Left lung (tissue), 10 donors: Measurements from ENCODE around the gene PAPPA. TPM values are rescaled to one million over a fixed set of nuclear protein-coding genes. Genes with fewer than 3 reads are reported as not detected.
A peak's percentile ranks its signal among the peaks of the same experiment; 100 is the strongest.

Experiments
- ATAC-seq: fragments of 200-7000 bp; cut with Tn5 transposase; one replicate; pipeline ENCODE4 v1.9.1; 2020; ENCODE audit warnings: moderate library complexity
- DNase-seq, 4 donors: peaks; one replicate each; pipeline ENCODE4 v3.0.0-alpha.2; 2013 to 2020
- H3K27ac ChIP-seq, 2 donors: fragments of 200-600 bp; sonication (generic) in 1 of 2; one replicate each; pipeline versions ENCODE4 v1.5.0 to v1.8.0; 2020 to 2021
- H3K27me3 ChIP-seq, 2 donors: fragments of 200-600 bp; sonication (generic) in 1 of 2; one replicate each; pipeline versions ENCODE4 v1.5.0 to v1.8.0; 2020 to 2021
- H3K36me3 ChIP-seq, 2 donors: fragments of 200-600 bp; sonication (generic) in 1 of 2; one replicate each; pipeline versions ENCODE4 v1.5.0 to v1.8.0; 2020 to 2021
- H3K4me1 ChIP-seq, 2 donors: fragments of 200-600 bp; one replicate each; pipeline ENCODE4 v1.8.0; 2021
- H3K4me3 ChIP-seq, 2 donors: fragments of 200-600 bp; sonication (generic) in 1 of 2; one replicate each; pipeline versions ENCODE4 v1.5.0 to v1.8.0; 2020 to 2021; ENCODE audit warnings: mild to moderate bottlenecking in 1 of 2
- H3K9me3 ChIP-seq, 2 donors: fragments of 200-600 bp; sonication (generic) in 1 of 2; one replicate each; pipeline versions ENCODE4 v1.5.0 to v1.8.0; 2020 to 2021
- intact Hi-C, 2 donors: fragments of 100-400 bp; cut with DNase I; formaldehyde crosslinking; loops; one replicate each; pipeline versions ENCODE4 v1.11.2 to v1.14.2; 2022
- polyA plus RNA-seq, 6 donors: library from polyadenylated mRNA; unstranded; fragments of 120-200 nt; gene quantifications; one replicate each; pipeline ENCODE4 v1.2.1, GENCODE V29; 2013; ENCODE audit not compliant: insufficient read length in 6 of 6
- total RNA-seq, 2 donors: library from RNA; stranded (reverse); fragmentation: NEBNext Ultra II Directional; extraction: Animal tissue kit (Norgen Biotek cat#: 25700); gene quantifications; one replicate each; pipeline ENCODE4 v1.2.1, GENCODE V29; 2021
- TF ChIP-seq, protein P1 (sequence below), 2 donors: fragments of 200-600 bp; sonication (generic) in 1 of 2; IDR thresholded peaks; one replicate each; pipeline versions ENCODE4 v1.5.0 to v1.8.0; 2021; ENCODE audit warnings: antibody characterized with exemption in 2 of 2
- donor health status: DM: no; HTN: yes; CAD: no.
- donor health status: DM: no; HTN: no; CAD: no.

PAPPA gene
- total and polyA plus RNA-seq, 8 donors, result 1.1 to 9.8 (median 1.3) TPM

GRCh38 chr9:116303886-116304538 is 150.4 kb downstream of the PAPPA start:
- DNase-seq (no peak), ATAC-seq (no peak)
- intact Hi-C loops, result no loop called here
- H3K4me1 ChIP-seq, result no peaks in the 10 kb centered on the region
- H3K36me3 ChIP-seq, result no peaks in the 10 kb centered on the region
- no peaks in the 10 kb centered on the region for H3K27me3 ChIP-seq
- H3K9me3 ChIP-seq, result no peaks in the 10 kb centered on the region
- H3K27ac ChIP-seq, result no peak overlapping the region
- TF ChIP-seq, protein P1, sequence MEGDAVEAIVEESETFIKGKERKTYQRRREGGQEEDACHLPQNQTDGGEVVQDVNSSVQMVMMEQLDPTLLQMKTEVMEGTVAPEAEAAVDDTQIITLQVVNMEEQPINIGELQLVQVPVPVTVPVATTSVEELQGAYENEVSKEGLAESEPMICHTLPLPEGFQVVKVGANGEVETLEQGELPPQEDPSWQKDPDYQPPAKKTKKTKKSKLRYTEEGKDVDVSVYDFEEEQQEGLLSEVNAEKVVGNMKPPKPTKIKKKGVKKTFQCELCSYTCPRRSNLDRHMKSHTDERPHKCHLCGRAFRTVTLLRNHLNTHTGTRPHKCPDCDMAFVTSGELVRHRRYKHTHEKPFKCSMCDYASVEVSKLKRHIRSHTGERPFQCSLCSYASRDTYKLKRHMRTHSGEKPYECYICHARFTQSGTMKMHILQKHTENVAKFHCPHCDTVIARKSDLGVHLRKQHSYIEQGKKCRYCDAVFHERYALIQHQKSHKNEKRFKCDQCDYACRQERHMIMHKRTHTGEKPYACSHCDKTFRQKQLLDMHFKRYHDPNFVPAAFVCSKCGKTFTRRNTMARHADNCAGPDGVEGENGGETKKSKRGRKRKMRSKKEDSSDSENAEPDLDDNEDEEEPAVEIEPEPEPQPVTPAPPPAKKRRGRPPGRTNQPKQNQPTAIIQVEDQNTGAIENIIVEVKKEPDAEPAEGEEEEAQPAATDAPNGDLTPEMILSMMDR (IDR thresholded peaks at IDR 0.05), result no peak
- no peak overlapping the region for H3K4me3 ChIP-seq

GRCh38 chr9:116304761-116305160 is 151.2 kb downstream of the PAPPA start:
- no peak overlapping the region for H3K27ac ChIP-seq
- TF ChIP-seq, protein P1 (IDR thresholded peaks at IDR 0.05), result no peak
- H3K4me3 ChIP-seq, result no peak overlapping the region
- no peaks in the 10 kb centered on the region for H3K36me3 ChIP-seq
- no peaks in the 10 kb centered on the region for H3K4me1 ChIP-seq
- ATAC-seq (no peak), DNase-seq (no peak)
- intact Hi-C loops, result no loop called here
- no peaks in the 10 kb centered on the region for H3K9me3 ChIP-seq
- no peaks in the 10 kb centered on the region for H3K27me3 ChIP-seq

- intact Hi-C loops, result no loop called here
- H3K4me3 ChIP-seq, result no peak overlapping the region
- no peak for DNase-seq
- H3K27me3 ChIP-seq, result no peaks in the 10 kb centered on the region
- no peaks in the 10 kb centered on the region for H3K36me3 ChIP-seq
- H3K9me3 ChIP-seq, result no peaks in the 10 kb centered on the region
- H3K4me1 ChIP-seq, result no peaks in the 10 kb centered on the region
- no peak for ATAC-seq
- TF ChIP-seq, protein P1 (IDR thresholded peaks at IDR 0.05), result no peak
- no peak overlapping the region for H3K27ac ChIP-seq
Measured at GRCh38 chr9:116308076-116308475, 154.5 kb downstream of the PAPPA start.

- ATAC-seq (no peak), DNase-seq (no peak)
- no peak overlapping the region for H3K27ac ChIP-seq
- H3K27me3 ChIP-seq, result no peaks in the 10 kb centered on the region
- no peaks in the 10 kb centered on the region for H3K4me1 ChIP-seq
- H3K36me3 ChIP-seq, result no peaks in the 10 kb centered on the region
- no peak overlapping the region for H3K4me3 ChIP-seq
- no peaks in the 10 kb centered on the region for H3K9me3 ChIP-seq
- TF ChIP-seq, protein P1 (IDR thresholded peaks at IDR 0.05), result no peak
- intact Hi-C loops, result no loop called here
Measured at GRCh38 chr9:116309900-116310611, 156.5 kb downstream of the PAPPA start.

DNA sequence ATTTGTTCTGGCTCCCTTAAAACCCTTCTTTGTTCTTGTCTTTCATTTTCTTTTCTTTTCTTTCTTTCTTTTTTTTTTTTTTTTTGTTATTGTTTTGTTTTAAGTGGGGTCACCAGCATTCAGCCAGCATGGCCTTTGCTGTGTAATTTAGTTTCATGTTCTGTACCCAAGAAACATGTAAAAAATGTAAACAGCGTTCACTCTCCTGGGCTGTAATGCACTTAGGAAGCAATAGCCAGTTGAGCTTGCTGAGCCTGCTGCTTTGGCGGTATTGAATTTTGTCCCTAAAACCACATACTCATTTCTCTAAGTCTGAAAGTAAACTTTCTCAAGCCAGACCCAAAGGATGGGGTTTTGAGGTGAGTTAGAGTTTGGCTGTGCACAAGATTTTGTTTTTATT is 158.6 kb downstream of the PAPPA start:
- Histone ChIP-seq H3K27ac (no peak overlapping the region), H3K9me3 (no peaks in the 10 kb centered on the region), H3K4me1 (no peaks in the 10 kb centered on the region), H3K4me3 (no peak overlapping the region), H3K36me3 (no peaks in the 10 kb centered on the region), H3K27me3 (no peaks in the 10 kb centered on the region)
- intact Hi-C loops, result no loop called here
- TF ChIP-seq, protein P1 (IDR thresholded peaks at IDR 0.05), result no peak
- ATAC-seq (no peak), DNase-seq (peak in 1 of 4 donors; percentile 20)
